ENCODE results near the gene RALY.

DNA sequence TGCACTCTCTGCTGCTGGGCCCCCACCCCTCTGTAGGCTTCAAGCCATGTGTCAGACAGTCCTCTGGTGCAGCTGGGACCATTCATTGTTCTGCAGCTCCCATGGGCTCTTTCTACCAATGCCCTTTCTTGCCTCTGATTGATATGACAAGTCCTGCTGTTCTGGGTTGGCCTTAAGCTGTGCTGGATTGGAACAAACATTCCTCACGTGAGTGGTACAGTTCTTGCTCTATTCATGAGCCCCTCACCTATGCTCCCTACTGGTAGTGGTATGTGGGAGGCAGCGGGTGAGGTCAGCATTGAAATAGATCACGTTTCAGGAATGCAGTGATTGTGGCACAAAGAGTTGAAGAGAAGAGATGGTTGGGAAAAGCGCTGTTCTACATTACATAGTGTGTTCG is 48.8 kb upstream of the RALY start:
- TF ChIP-seq POLR2A (IDR thresholded peaks at IDR 0.05; ENCODE audit: low read depth, low read length) (no peak), TAF1 (IDR thresholded peaks at IDR 0.05; ENCODE audit: low read depth, low read length) (no peak), SPI1 (IDR thresholded peaks at IDR 0.05; ENCODE audit: low read depth, low read length) (no peak)

Data from GM12891 (cell line).